Heart left ventricle (tissue), 13 donors: ENCODE measurements around the gene CDC16.

Experiments
- CTCF ChIP-seq, 12 donors: fragments of 200-600 bp; sonication (generic) in 4 of 12; IDR thresholded peaks; one replicate each; pipeline versions ENCODE4 v1.5.0 to v1.8.0; 2018 to 2022; ENCODE audit warnings: antibody characterized with exemption in 12 of 12, mild to moderate bottlenecking in 5 of 12
- POLR2A ChIP-seq, 2 donors: fragments of 450-650 bp; IDR thresholded peaks; one replicate each; pipeline ENCODE4 v1.6.1; 2017; ENCODE audit warnings: antibody characterized with exemption in 2 of 2, mild to moderate bottlenecking in 2 of 2, moderate library complexity in 2 of 2
- donor health status: ischemic (EF 13 %, LVEDD 7.1; RV severe dilation, severe dysfunction).
- donor health status: DM: no; HTN: yes; CAD: no.
- donor health status: DM: no; HTN: no; CAD: no.
- donor health status: ischemic (EF 25% LVEDD 6.9; RV normal size, moderate dysfunction).
- donor health status: ischemic (EF 25% LVEDD 5.7; RV mildly dilated, moderate dysfunction).
- donor health status: ischemic (EF 35%, LVEDD 5.7; RV mildly dilated, moderate dysfunction).
- donor health status: nonischemic (EF 11% LVEDD 7.7; RV severe dilation, severe dysfunction).
- donor health status: DM: yes; HTN: yes; CAD: no.
- donor health status: PGD.
- donor health status: ischemic (EF 29% LVEDD 5.4; RV normal size, mild dysfunction).
- donor health status: nonischemic (EF 23%, LVEDD 6.1; RV moderate dilation, normal function).

- TF ChIP-seq CTCF (IDR thresholded peaks at IDR 0.05) (peak in 5 of 12 donors; percentile 12 to 34 (median 31)), POLR2A (IDR thresholded peaks at IDR 0.05) (peak in 1 of 2 donors; percentile 72)
These were observed at the start of gene CDC16 for GRCh38 chr13:114234645-114235421.
